Effector memory CD4-positive, alpha-beta T cell (primary cell): ENCODE results near the gene RNF213.

Experiments used
- DNase-seq, 3 donors: peaks; one replicate each; pipeline ENCODE4 v3.0.0-alpha.2; 2020
- H3K27ac ChIP-seq: 2 replicates; pipeline ENCODE4 v1.7.0; 2013; ENCODE audit warnings: mild to moderate bottlenecking, low read length, moderate library complexity; ENCODE audit not compliant: insufficient read depth, poor library complexity, severe bottlenecking
- H3K27me3 ChIP-seq: replicated peaks from 2 replicates; pipeline ENCODE4 v1.7.0; 2013; ENCODE audit warnings: mild to moderate bottlenecking, low read length; ENCODE audit not compliant: insufficient read depth, control insufficient read depth, poor library complexity, severe bottlenecking
- H3K36me3 ChIP-seq: 2 replicates; pipeline ENCODE4 v1.7.0; 2013; ENCODE audit warnings: mild to moderate bottlenecking, low read length, moderate library complexity; ENCODE audit not compliant: control insufficient read depth, insufficient read depth
- H3K4me1 ChIP-seq: 2 replicates; pipeline ENCODE4 v1.7.0; 2013; ENCODE audit warnings: low read length, mild to moderate bottlenecking; ENCODE audit not compliant: control insufficient read depth, insufficient read depth, poor library complexity, severe bottlenecking
- H3K4me3 ChIP-seq: 2 replicates; pipeline ENCODE4 v1.7.0; 2013; ENCODE audit warnings: low read length, low read depth, mild to moderate bottlenecking; ENCODE audit not compliant: insufficient read depth, poor library complexity, severe bottlenecking
- H3K9me3 ChIP-seq: 2 replicates; pipeline ENCODE4 v1.7.0; 2013; ENCODE audit warnings: mild to moderate bottlenecking, low read length, moderate library complexity; ENCODE audit not compliant: control insufficient read depth

RNF213 gene

DNA sequence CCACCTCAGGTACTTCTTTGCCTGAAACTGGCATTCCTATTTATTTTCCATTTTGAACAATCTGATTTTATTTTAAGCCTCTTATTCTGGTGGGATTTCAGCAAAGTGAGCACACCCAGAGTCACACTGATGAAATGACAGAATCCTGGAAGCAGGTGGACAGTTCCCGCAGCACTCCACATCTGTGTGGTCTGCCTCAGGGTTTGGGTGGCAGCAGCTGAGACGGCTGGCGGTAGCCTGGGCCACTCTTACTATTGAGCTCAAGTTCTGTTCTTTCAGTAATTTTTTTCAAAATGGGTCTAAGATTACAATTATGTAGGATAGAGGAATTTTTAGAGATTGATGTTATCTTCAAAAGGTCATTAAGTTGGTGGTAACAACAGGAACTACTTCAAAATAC is 121.8 kb downstream of the RNF213 start:
- Histone ChIP-seq H3K27ac (no peak overlapping the region), H3K9me3 (no peaks in the 10 kb centered on the region), H3K4me1 (no peaks in the 10 kb centered on the region), H3K4me3 (no peak overlapping the region), H3K36me3 (peaks cover 100% of the 10 kb centered on the region), H3K27me3 (no peaks in the 10 kb centered on the region)
- DNase-seq: no peak

DNA sequence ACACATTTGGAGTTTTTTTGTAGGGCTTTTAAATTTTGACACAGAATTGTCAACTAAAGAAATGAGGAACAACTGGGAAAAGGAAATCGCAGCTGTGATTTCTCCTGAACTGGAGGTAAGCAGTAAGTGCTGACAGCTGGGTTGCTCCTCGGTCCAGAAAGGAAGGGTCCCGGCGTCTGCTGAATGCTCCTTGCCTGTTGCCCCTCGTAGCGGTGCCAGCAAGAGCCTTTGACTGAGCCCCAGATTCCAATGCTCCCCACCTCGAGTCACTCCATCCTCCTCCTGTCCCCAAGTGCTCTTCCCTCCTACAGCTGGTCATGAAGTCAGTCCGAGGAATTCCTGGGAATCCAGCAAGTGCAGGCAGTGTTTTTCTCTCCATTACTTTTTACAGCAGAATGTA is 122.3 kb downstream of the RNF213 start:
- Histone ChIP-seq H3K36me3 (peaks cover 100% of the 10 kb centered on the region), H3K27me3 (no peaks in the 10 kb centered on the region), H3K4me1 (no peaks in the 10 kb centered on the region), H3K9me3 (no peaks in the 10 kb centered on the region), H3K4me3 (no peak overlapping the region), H3K27ac (no peak overlapping the region)
- DNase-seq: no peak

DNA sequence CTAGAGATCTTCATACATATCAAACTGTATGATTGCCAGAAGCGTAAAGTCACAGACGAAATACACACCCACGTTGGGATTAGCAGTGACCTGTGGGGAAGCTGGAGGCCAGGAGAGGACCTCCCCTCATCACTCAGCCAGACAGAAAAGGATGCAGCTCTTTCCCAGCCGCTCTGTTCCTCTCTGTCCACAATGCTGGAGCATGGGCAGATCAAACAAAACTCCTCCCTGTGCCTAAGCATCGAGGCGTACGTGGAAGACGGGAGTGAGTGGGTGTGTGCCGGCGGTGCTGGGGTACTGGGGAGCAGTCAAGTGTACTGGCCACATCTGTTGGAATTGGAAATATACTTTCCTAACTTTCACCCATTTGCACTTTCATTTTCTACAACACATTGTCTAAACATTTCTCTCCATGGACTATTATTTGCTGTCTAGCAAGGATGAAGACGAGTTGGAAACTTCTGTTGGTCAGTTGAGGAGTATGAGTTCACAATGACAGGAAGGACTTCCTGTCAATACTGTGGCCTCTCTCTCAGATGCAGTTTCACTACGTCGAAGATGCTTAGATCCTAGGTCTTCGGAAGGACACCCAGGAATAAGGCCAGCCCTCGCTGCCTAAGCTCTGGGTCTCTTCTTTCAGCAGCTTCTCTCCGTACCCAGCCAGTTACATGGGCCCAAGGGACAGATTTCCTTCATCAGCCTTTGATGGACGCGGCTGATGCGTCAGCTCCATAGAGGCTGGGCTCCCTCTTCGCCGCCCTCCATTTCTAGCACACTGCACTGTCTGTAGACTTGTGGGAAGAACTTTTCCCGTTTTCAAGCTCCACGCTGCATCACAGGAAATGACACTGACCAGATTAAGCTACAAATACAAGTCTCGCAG is 123.7 kb downstream of the RNF213 start:
- Histone ChIP-seq H3K27ac (no peak overlapping the region), H3K9me3 (no peaks in the 10 kb centered on the region), H3K4me1 (no peaks in the 10 kb centered on the region), H3K27me3 (no peaks in the 10 kb centered on the region), H3K4me3 (no peak overlapping the region), H3K36me3 (peaks cover 100% of the 10 kb centered on the region)
- DNase-seq: no peak

DNA sequence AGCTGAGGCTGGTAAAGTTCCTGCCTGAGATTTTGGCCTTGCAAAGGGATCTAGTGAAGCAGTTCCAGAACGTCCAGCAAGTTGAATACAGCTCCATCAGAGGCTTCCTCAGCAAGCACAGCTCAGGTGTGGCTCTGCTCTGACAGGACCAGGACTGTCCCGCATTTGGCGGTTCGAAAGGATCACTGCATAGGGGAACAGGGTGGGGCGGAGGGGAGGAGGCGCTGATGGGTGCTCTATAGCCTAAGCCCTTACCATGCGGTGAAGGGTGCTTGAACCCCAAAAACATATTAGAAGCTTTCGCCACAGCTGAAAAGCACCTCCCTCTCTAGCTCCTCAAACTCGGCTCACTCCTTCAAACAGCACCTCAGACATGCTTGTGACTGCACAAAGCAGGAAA is 124.4 kb downstream of the RNF213 start:
- H3K27ac ChIP-seq: no peak overlapping the region
- H3K27me3 ChIP-seq: no peaks in the 10 kb centered on the region
- no peaks in the 10 kb centered on the region for H3K9me3 ChIP-seq
- no peak overlapping the region for H3K4me3 ChIP-seq
- H3K36me3 ChIP-seq: peaks cover 100% of the 10 kb centered on the region
- H3K4me1 ChIP-seq: no peaks in the 10 kb centered on the region
- no peak for DNase-seq

DNA sequence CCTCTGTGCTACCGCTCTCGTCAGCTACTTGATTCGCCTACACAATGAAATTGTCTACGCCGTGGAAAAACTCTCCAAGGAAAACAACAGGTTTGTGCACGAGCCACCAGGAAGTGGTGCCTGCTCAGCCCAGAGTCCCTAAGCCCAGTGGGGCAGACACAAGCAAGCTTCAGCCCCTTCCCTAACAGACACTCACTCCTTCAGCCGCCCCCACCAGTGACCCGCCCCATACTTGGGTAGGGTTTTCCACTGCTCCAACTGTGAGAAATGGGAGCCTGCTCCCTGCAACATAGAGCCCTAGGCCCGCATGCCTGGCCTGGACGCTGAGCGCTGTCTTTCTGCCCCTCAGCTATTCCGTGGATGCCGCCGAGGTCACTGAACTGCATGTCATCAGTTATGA is 125.7 kb downstream of the RNF213 start:
- Histone ChIP-seq H3K9me3 (no peaks in the 10 kb centered on the region), H3K36me3 (peaks cover 98% of the 10 kb centered on the region), H3K27ac (no peak overlapping the region), H3K27me3 (no peaks in the 10 kb centered on the region), H3K4me1 (no peaks in the 10 kb centered on the region), H3K4me3 (no peak overlapping the region)
- no peak for DNase-seq

GRCh38 chr17:80387071-80387470 is 126.4 kb downstream of the RNF213 start:
- H3K4me3 ChIP-seq: no peak overlapping the region
- no peaks in the 10 kb centered on the region for H3K9me3 ChIP-seq
- no peak for DNase-seq

DNA sequence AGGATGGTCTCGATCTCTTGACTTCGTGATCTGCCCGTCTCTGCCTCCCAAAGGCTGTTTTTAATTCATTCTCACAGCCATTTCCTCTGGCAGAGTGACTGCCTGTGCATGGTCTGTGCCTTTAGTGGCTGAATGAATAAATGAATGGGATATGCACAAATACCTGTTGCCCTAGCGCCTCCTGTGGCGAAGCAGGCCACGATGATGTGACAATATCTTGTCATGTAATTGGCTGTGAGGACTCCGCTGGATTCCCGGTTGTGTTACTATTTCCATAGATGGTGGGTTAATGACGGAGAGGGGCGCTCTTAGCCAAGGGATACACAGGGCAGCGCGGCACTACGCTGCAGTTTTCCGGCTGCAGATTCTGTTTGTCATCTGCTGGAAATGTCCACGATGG is 127.5 kb downstream of the RNF213 start:
- Histone ChIP-seq H3K9me3 (no peaks in the 10 kb centered on the region), H3K4me3 (no peak overlapping the region), H3K36me3 (peaks cover 96% of the 10 kb centered on the region), H3K27ac (no peak overlapping the region), H3K27me3 (no peaks in the 10 kb centered on the region), H3K4me1 (no peaks in the 10 kb centered on the region)
- no peak for DNase-seq

More at GRCh38 chr17:80387071-80387470, 126.4 kb downstream of the RNF213 start:
- Histone ChIP-seq H3K27ac (no peak overlapping the region), H3K27me3 (no peaks in the 10 kb centered on the region), H3K4me1 (no peaks in the 10 kb centered on the region), H3K36me3 (peaks cover 98% of the 10 kb centered on the region)

- Histone ChIP-seq H3K4me1 (no peaks in the 10 kb centered on the region), H3K27me3 (no peaks in the 10 kb centered on the region), H3K27ac (no peak overlapping the region), H3K36me3 (peaks cover 96% of the 10 kb centered on the region), H3K9me3 (no peaks in the 10 kb centered on the region), H3K4me3 (no peak overlapping the region)
- no peak for DNase-seq
Observed at GRCh38 chr17:80388601-80389000, 127.9 kb downstream of the RNF213 start.

DNA sequence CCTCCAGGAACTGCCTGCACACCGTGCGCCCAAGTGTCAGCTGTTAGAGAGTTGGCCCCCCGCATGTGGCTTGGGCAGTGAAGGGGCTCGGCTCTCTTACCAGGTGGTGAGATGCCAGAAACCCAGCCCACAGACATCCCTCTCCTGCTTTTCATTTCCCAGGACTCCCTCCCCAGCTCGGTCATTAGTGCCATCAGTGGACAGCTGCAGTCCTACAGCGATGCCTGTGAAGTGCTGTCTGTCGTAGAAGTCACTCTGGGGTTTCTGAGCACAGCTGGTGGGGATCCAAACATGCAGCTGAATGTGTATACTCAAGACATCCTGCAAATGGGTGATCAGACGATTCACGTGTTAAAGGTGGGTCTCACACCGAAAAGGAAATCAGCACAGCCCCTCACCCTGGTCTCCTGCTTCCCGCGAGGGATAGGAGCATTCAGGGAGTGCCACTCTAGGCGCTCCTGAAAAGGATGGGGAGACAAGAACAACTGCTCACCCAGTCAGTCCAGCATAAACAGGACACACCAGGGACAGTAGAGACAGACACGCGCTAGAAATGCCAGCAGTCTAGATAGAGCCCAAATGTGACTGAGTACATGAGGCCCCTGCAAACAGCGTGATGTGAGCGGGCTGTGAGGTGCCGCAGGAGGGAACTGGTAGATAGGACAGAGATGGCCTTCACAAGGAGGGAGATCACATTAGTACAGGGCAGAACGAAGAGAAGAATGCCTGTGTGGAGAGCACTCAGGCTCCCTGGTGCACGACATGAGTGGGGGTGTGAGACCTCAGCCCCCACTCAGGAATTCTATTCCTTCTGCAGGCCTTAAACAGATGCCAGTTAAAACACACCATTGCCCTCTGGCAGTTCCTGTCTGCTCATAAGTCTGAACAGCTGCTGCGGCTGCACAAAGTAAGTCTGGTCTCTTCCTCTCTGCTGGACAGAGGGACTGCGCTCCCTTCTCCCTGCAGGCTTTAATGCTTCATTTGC is 128.7 kb downstream of the RNF213 start:
- peaks cover 95% of the 10 kb centered on the region for H3K36me3 ChIP-seq
- no peak for DNase-seq
- no peaks in the 10 kb centered on the region for H3K4me1 ChIP-seq
- H3K4me3 ChIP-seq: no peak overlapping the region
- no peaks in the 10 kb centered on the region for H3K27me3 ChIP-seq
- no peaks in the 10 kb centered on the region for H3K9me3 ChIP-seq
- no peak overlapping the region for H3K27ac ChIP-seq
